K562 (cell line): Measurements from ENCODE around the gene MGRN1. TPM values are rescaled to one million over a fixed set of nuclear protein-coding genes. Genes with fewer than 3 reads are reported as not detected.

Source experiments
- ADNP ChIP-seq: fragments of 200-800 bp; sonication (Bioruptor generic); IDR thresholded peaks from 2 replicates; pipeline ENCODE4 v1.6.1; 2016; ENCODE audit warnings: missing genetic modification characterization, missing compliant biosample characterization
- CBFA2T2 ChIP-seq: fragments of 450-650 bp; conservative IDR thresholded peaks from 2 replicates; pipeline ENCODE4 v1.6.1; 2017; ENCODE audit warnings: mild to moderate bottlenecking
- CCNT2 ChIP-seq: IDR thresholded peaks from 2 replicates; pipeline ENCODE4 v1.6.1; 2011; ENCODE audit warnings: borderline replicate concordance, low read depth, mild to moderate bottlenecking, moderate library complexity, mixed read lengths, low read length; ENCODE audit not compliant: insufficient read length; ENCODE audit errors: extremely low read depth
- CHAMP1 ChIP-seq: fragments of 450-650 bp; IDR thresholded peaks from 2 replicates; pipeline ENCODE4 v1.6.1; 2016; ENCODE audit warnings: mild to moderate bottlenecking
- CREM ChIP-seq: IDR thresholded peaks from 2 replicates; pipeline ENCODE4 v1.6.1; 2014; ENCODE audit warnings: antibody characterized with exemption, low read depth
- E2F4 ChIP-seq: sonication (generic); formaldehyde crosslinking; IDR thresholded peaks from 2 replicates; pipeline ENCODE4 v1.8.0; 2022; ENCODE audit warnings: mild to moderate bottlenecking, low read depth, missing genetic modification reagents
- ETV1 ChIP-seq: fragments of 450-650 bp; conservative IDR thresholded peaks from 2 replicates; pipeline ENCODE4 v1.6.1; 2016; ENCODE audit warnings: missing genetic modification characterization, control low read depth, low read depth, missing compliant biosample characterization
- FUS ChIP-seq: fragments of 200-400 bp; formaldehyde crosslinking; optimal IDR thresholded peaks from 2 replicates; pipeline ENCODE3; 2017; ENCODE audit warnings: low read depth, low read length
- GABPA ChIP-seq: fragments of 200-800 bp; sonication (Bioruptor generic); conservative IDR thresholded peaks from 2 replicates; pipeline ENCODE4 v1.6.1; 2016; ENCODE audit warnings: low read depth, missing genetic modification characterization, missing compliant biosample characterization
- HDAC6 ChIP-seq: IDR thresholded peaks from 2 replicates; pipeline ENCODE4 v1.6.1; 2012; ENCODE audit warnings: low read depth, mild to moderate bottlenecking, control low read depth, inconsistent platforms, low read length, moderate library complexity
- HDAC8 ChIP-seq: fragments of 450-650 bp; IDR thresholded peaks from 2 replicates; pipeline ENCODE4 v1.6.1; 2016; ENCODE audit warnings: mild to moderate bottlenecking, missing genetic modification characterization, moderate library complexity, missing compliant biosample characterization
- HDGF ChIP-seq: fragments of 450-650 bp; IDR thresholded peaks from 2 replicates; pipeline ENCODE4 v1.6.1; 2016
- HEY1 ChIP-seq: fragments of 250-450 bp; sonication (Bioruptor Pico); IDR thresholded peaks from 2 replicates; pipeline ENCODE4 v1.5.0; 2020; ENCODE audit warnings: mild to moderate bottlenecking, moderate library complexity, borderline replicate concordance
- JUNB ChIP-seq: fragments of 450-650 bp; formaldehyde crosslinking; conservative IDR thresholded peaks from 2 replicates; pipeline ENCODE4 v1.4.0; 2020; ENCODE audit warnings: mild to moderate bottlenecking
- MED1 ChIP-seq: sonication (generic); formaldehyde crosslinking; IDR thresholded peaks from 2 replicates; pipeline ENCODE4 v1.8.1; 2023; ENCODE audit warnings: missing genetic modification reagents, borderline replicate concordance
- NCOA4 ChIP-seq: fragments of 450-650 bp; IDR thresholded peaks from 2 replicates; pipeline ENCODE4 v1.6.1; 2018; ENCODE audit warnings: mild to moderate bottlenecking; ENCODE audit not compliant: partially characterized antibody
- POLR2AphosphoS2 ChIP-seq: IDR thresholded peaks from 2 replicates; pipeline ENCODE4 v1.6.1; 2012; ENCODE audit warnings: low read length, improper control_type of control experiment
- SIRT6 ChIP-seq: IDR thresholded peaks from one replicate; pipeline ENCODE4 v1.6.1; 2012; ENCODE audit warnings: low read depth, mild to moderate bottlenecking, control low read depth, inconsistent platforms, low read length, moderate library complexity
- SLC30A9 ChIP-seq: fragments of 250-450 bp; sonication (Bioruptor Pico); IDR thresholded peaks from 2 replicates; pipeline ENCODE4 v1.8.0; 2022; ENCODE audit warnings: mild to moderate bottlenecking, moderate library complexity
- SREBF1 ChIP-seq: fragments of 150-350 bp; IDR thresholded peaks from 2 replicates; pipeline ENCODE4 v1.6.1; 2014; ENCODE audit warnings: antibody characterized with exemption, low read depth, low read length, borderline replicate concordance
- SRSF9 ChIP-seq: fragments of 200-400 bp; formaldehyde crosslinking; IDR thresholded peaks from 2 replicates; pipeline ENCODE4 v1.6.1; 2017; ENCODE audit warnings: low read depth, low read length, borderline replicate concordance
- XRCC4 ChIP-seq: IDR thresholded peaks from one replicate; pipeline ENCODE4 v1.6.1; 2011; ENCODE audit not compliant: insufficient read depth, insufficient read length; ENCODE audit errors: extremely low read depth
- ZKSCAN3 ChIP-seq: fragments of 250-450 bp; sonication (Bioruptor Pico); IDR thresholded peaks from 2 replicates; pipeline ENCODE4 v1.4.0; 2020
- ZNF316 ChIP-seq: fragments of 450-650 bp; IDR thresholded peaks from 2 replicates; pipeline ENCODE4 v1.6.1; 2016
- ZNF324 ChIP-seq: fragments of 250-450 bp; sonication (Bioruptor Pico); IDR thresholded peaks from 2 replicates; pipeline ENCODE4 v1.4.0; 2020; ENCODE audit warnings: mild to moderate bottlenecking
- ZNF444 ChIP-seq: fragments of 250-450 bp; sonication (Bioruptor Pico); IDR thresholded peaks from 2 replicates; pipeline ENCODE4 v1.4.0; 2020; ENCODE audit warnings: mild to moderate bottlenecking, moderate library complexity
- ZNF699 ChIP-seq: fragments of 250-450 bp; sonication (Bioruptor Pico); IDR thresholded peaks from 2 replicates; pipeline ENCODE4 v1.8.0; 2021; ENCODE audit warnings: mild to moderate bottlenecking, moderate library complexity; ENCODE audit not compliant: insufficient replicate concordance
- ZNF785 ChIP-seq: fragments of 250-450 bp; sonication (Bioruptor Pico); IDR thresholded peaks from 2 replicates; pipeline ENCODE4 v1.4.0; 2020; ENCODE audit warnings: mild to moderate bottlenecking
- polyA plus RNA-seq, 8 experiments: library from polyadenylated mRNA; depleted of rRNA in 4 of 8; stranded (reverse) in 5 of 8; unstranded in 3 of 8; fragments of >200 nt; fragmentation: Nextera tagmentation in 2 of 8; fragmentation: Illumina TruSeq in 1 of 8; extraction: Ambion mirVana in 2 of 8; extraction: Trizol in 1 of 8; gene quantifications; 2 replicates each; pipeline versions ENCODE4 v1.2.1 to v1.2.3, GENCODE V29; 2011 to 2014; ENCODE audit warnings: inconsistent platforms in 1 of 8, missing spikeins in 1 of 8
- total RNA-seq, 7 experiments: library from RNA; depleted of rRNA in 6 of 7; stranded (reverse); fragments of >200 nt in 6 of 7; fragmentation: Illumina TruSeq in 2 of 7; extraction: Trizol in 2 of 7; gene quantifications; 2 replicates each; pipeline versions ENCODE4 v1.2.1 to v1.2.3, GENCODE V29; 2011 to 2021; ENCODE audit warnings: low replicate concordance in 1 of 7

Gene MGRN1
- total and polyA plus RNA-seq, 9 of the 15 experiments (the other 6 are each of a cell fraction or from before 2014, with no cell fraction given): 0.15 to 37.9 (median 6.0) TPM

- TF ChIP-seq CREM (peak; percentile 55; the same call in 1 of the 2 replicates), XRCC4 (no peak), GABPA (tag) (0 out of 2 replicates have a peak, but pooled peaks have one; percentile 44), E2F4 (0 out of 2 replicates have a peak, but pooled peaks have one; percentile 50), CHAMP1 (no peak), NCOA4 (no peak), SLC30A9 (CRISPR knock-in tag) (no peak), HDGF (peak; percentile 27; the same call in 1 of the 2 replicates), MED1 (no peak), ZNF785 (CRISPR knock-in tag) (no peak), HDAC8 (tag) (no peak), ZNF324 (no peak), CCNT2 (no peak), FUS (no peak), JUNB (CRISPR knock-in tag) (no peak), HEY1 (no peak), SIRT6 (no peak), ZNF699 (CRISPR knock-in tag) (no peak), ETV1 (tag) (peak; percentile 48), ZNF444 (CRISPR knock-in tag) (no peak), SREBF1 (peak; percentile 85), SRSF9 (no peak), ZNF316 (no peak), ADNP (tag) (no peak), POLR2AphosphoS2 (no peak), ZKSCAN3 (no peak), CBFA2T2 (no peak), HDAC6 (no peak)
These were observed at the start of gene MGRN1 (continued) for GRCh38 chr16:4624015-4624826.
